Measurements from ENCODE around the gene TC2N. TPM values are rescaled to one million over a fixed set of nuclear protein-coding genes. Genes with fewer than 3 reads are reported as not detected.

The TC2N gene
- total and polyA plus RNA-seq, 2 of the 4 experiments (the other 2 are of a cell fraction): 0.03 to 0.18 TPM

DNA sequence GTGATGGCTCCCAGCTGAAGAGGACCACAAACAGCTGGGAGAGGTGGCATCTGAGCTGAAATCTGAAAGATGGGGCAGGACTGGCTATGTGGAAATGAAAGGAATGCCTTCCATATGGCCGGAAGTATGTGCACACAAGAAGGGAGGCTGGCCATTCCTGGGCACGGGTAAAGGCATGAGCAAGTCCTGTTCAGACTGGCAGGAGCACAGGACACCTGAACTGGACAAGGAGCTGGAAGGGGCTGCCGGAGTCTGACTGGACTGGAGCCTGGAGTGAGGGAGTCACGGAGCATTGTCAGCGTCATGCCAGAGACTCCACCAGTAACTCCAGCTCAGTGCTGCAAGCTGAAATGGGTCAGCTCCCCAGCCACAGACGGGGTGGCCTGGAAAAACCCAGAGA lies 11.9 kb upstream of the TC2N start:
- ATAC-seq (ENCODE audit: low read depth): no peak

More for the DNA sequence above, 11.9 kb upstream of the TC2N start:
- Histone ChIP-seq H3K27ac (ENCODE audit: insufficient read depth, low read length) (no peak overlapping the region), H3K23ac (ENCODE audit: low read depth, low read length) (no peak overlapping the region), H3K9ac (ENCODE audit: low read depth, low read length) (no peak overlapping the region), H2BK120ac (ENCODE audit: low read depth, low read length) (no peak overlapping the region), H3K9me1 (ENCODE audit: insufficient read depth, low read length) (0 out of 2 replicates have a peak, but pooled peaks cover 11% of the 10 kb centered on the region), H3K36me3 (ENCODE audit: control insufficient read depth, insufficient read depth, low read length) (peaks cover 67% of the 10 kb centered on the region), H3K56ac (ENCODE audit: extremely low read depth, insufficient read depth, low read length) (no peak overlapping the region), H4K5ac (ENCODE audit: low read depth, low read length) (no peak overlapping the region), H2AK5ac (ENCODE audit: low read depth, low read length) (no peak overlapping the region), H3K4me3 (ENCODE audit: insufficient read depth, low read depth, low read length) (no peak overlapping the region), H3K4ac (ENCODE audit: low read depth, low read length) (no peak overlapping the region), H4K91ac (ENCODE audit: insufficient read depth, low read depth, low read length) (no peak overlapping the region), H2AK9ac (replicated peaks; ENCODE audit: low read depth, low read length, poor library complexity) (no peak overlapping the region), H2AFZ (replicated peaks; ENCODE audit: low read length, poor library complexity) (no peak overlapping the region), H3K14ac (replicated peaks; ENCODE audit: low read depth, low read length) (no peak overlapping the region), H4K20me1 (ENCODE audit: insufficient read depth, low read length) (no peaks in the 10 kb centered on the region), H3K79me1 (ENCODE audit: low read depth in 1 of 2, low read length in 2 of 2) (no peaks in the 10 kb centered on the region), H3K4me2 (ENCODE audit: low read depth, low read length) (no peak overlapping the region), H3K9me3 (ENCODE audit: control insufficient read depth, insufficient read depth, low read length) (no peaks in the 10 kb centered on the region), H2BK5ac (ENCODE audit: low read depth, low read length, poor library complexity, severe bottlenecking) (no peak overlapping the region), H3K4me1 (ENCODE audit: control insufficient read depth, insufficient read depth, low read length) (no peaks in the 10 kb centered on the region), H3K27me3 (ENCODE audit: control insufficient read depth, insufficient read depth, low read length) (no peaks in the 10 kb centered on the region), H2BK20ac (ENCODE audit: low read depth, low read length) (no peak overlapping the region), H4K8ac (ENCODE audit: low read depth in 2 of 2, low read length in 2 of 2) (no peak overlapping the region), H3K18ac (ENCODE audit: low read depth, low read length) (no peak overlapping the region), H2BK15ac (ENCODE audit: low read depth, low read length) (no peak overlapping the region)
- ChIA-PET POLR2A (ENCODE audit: unreplicated experiment) (interaction anchor here (0.6 kb wide), 1 partner anchor 203 kb away, joined by 4 read pairs; no protein-coding TSS in a partner anchor), CTCF (interaction anchor here (0.6 kb wide), 1 partner anchor 32 kb away, joined by 3 read pairs; no protein-coding TSS in a partner anchor)
- in situ Hi-C loops (cut with MboI; ENCODE audit: low sequenced_read_pairs) (no loop called here), dilution Hi-C loops (cut with HindIII; ENCODE audit: low sequenced_read_pairs, unreplicated experiment) (no loop called here), intact Hi-C loops (cut with micrococcal nuclease) (no loop called here)
- 75% methylated on average over 4 of the region's 6 CpGs; no CpG with 5 or more reads in 1 of the 2 experiments for WGBS, 2 experiments (ENCODE audit: extremely low coverage in 2 of 2, insufficient read length in 1 of 2)
- DNase-seq: no peak
- no TSS peak for BruUV-seq (replicated peaks)
- TF ChIP-seq SMC3 (IDR thresholded peaks at IDR 0.05; ENCODE audit: low read depth, low read length): no peak
- no peak for TF ChIP-seq MXI1 (IDR thresholded peaks at IDR 0.05; ENCODE audit: borderline replicate concordance, low read depth, low read length)
- no peak for TF ChIP-seq CEBPB (IDR thresholded peaks at IDR 0.05; ENCODE audit: low read depth, low read length)
- TF ChIP-seq, protein P1, sequence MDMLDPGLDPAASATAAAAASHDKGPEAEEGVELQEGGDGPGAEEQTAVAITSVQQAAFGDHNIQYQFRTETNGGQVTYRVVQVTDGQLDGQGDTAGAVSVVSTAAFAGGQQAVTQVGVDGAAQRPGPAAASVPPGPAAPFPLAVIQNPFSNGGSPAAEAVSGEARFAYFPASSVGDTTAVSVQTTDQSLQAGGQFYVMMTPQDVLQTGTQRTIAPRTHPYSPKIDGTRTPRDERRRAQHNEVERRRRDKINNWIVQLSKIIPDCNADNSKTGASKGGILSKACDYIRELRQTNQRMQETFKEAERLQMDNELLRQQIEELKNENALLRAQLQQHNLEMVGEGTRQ (IDR thresholded peaks at IDR 0.05; ENCODE audit: low read depth, low read length): no peak
- TF ChIP-seq, protein P2, sequence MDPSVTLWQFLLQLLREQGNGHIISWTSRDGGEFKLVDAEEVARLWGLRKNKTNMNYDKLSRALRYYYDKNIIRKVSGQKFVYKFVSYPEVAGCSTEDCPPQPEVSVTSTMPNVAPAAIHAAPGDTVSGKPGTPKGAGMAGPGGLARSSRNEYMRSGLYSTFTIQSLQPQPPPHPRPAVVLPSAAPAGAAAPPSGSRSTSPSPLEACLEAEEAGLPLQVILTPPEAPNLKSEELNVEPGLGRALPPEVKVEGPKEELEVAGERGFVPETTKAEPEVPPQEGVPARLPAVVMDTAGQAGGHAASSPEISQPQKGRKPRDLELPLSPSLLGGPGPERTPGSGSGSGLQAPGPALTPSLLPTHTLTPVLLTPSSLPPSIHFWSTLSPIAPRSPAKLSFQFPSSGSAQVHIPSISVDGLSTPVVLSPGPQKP (IDR thresholded peaks at IDR 0.05; ENCODE audit: borderline replicate concordance, low read depth, low read length): no peak
- TF ChIP-seq MAFK (IDR thresholded peaks at IDR 0.05; ENCODE audit: low read depth, low read length): no peak
- TF ChIP-seq NFE2L2 (IDR thresholded peaks at IDR 0.05; ENCODE audit: low read depth, low read length): no peak
- no peak for TF ChIP-seq RAD21 (IDR thresholded peaks at IDR 0.05; ENCODE audit: low read length)
- no peak for TF ChIP-seq BHLHE40 (IDR thresholded peaks at IDR 0.05; ENCODE audit: low read depth, low read length)
- TF ChIP-seq RFX5 (IDR thresholded peaks at IDR 0.05; ENCODE audit: low read depth, low read length): no peak
- no peak for TF ChIP-seq POLR2A (IDR thresholded peaks at IDR 0.05; ENCODE audit: low read depth, low read length)
- no peak for TF ChIP-seq RCOR1 (IDR thresholded peaks at IDR 0.05; ENCODE audit: insufficient replicate concordance, low read length)
- TF ChIP-seq MAZ (IDR thresholded peaks at IDR 0.05; ENCODE audit: borderline replicate concordance, low read depth, low read length): no peak
- TF ChIP-seq CHD1 (IDR thresholded peaks at IDR 0.05; ENCODE audit: low read depth, low read length): no peak
- no peak for TF ChIP-seq FOS (IDR thresholded peaks at IDR 0.05; ENCODE audit: low read depth, low read length)
- TF ChIP-seq, protein P3, sequence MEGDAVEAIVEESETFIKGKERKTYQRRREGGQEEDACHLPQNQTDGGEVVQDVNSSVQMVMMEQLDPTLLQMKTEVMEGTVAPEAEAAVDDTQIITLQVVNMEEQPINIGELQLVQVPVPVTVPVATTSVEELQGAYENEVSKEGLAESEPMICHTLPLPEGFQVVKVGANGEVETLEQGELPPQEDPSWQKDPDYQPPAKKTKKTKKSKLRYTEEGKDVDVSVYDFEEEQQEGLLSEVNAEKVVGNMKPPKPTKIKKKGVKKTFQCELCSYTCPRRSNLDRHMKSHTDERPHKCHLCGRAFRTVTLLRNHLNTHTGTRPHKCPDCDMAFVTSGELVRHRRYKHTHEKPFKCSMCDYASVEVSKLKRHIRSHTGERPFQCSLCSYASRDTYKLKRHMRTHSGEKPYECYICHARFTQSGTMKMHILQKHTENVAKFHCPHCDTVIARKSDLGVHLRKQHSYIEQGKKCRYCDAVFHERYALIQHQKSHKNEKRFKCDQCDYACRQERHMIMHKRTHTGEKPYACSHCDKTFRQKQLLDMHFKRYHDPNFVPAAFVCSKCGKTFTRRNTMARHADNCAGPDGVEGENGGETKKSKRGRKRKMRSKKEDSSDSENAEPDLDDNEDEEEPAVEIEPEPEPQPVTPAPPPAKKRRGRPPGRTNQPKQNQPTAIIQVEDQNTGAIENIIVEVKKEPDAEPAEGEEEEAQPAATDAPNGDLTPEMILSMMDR (conservative IDR thresholded peaks at IDR 0.05; ENCODE audit: low read depth, low read length): no peak
